NCI-H748 (cell line): ENCODE measurements around the gene ARID3A.
A peak's percentile ranks its signal among the peaks of the same experiment; 100 is the strongest.

Experiments used
- DNase-seq: peaks from one replicate; lab custom pipeline; 2025; ENCODE audit not compliant: unreplicated experiment; lab: John Stamatoyannopoulos, UW

The ARID3A gene

GRCh38 chr19:984165-984967, 58.5 kb downstream of the ARID3A start, which contains the start of gene WDR18:
TSS of gene WDR18 (plus strand) at chr19:984345. CDS start at chr19:984354, 9 bp downstream.
- peak; percentile 90 for DNase-seq

- DNase-seq, result no peak
These were observed 60.2 kb downstream of the ARID3A start for GRCh38 chr19:986083-986482.

- no peak for DNase-seq
These were observed 62.2 kb downstream of the ARID3A start for GRCh38 chr19:988081-988480.

GRCh38 chr19:988510-988909, 62.7 kb downstream of the ARID3A start:
- DNase-seq, result no peak

GRCh38 chr19:989381-990081, 63.7 kb downstream of the ARID3A start:
- no peak for DNase-seq

- no peak for DNase-seq
These were observed 64.3 kb downstream of the ARID3A start for GRCh38 chr19:990119-990571.

- no peak for DNase-seq
These were observed 64.9 kb downstream of the ARID3A start for GRCh38 chr19:990746-991145.

GRCh38 chr19:991174-991931, 65.5 kb downstream of the ARID3A start:
- DNase-seq, result no peak

GRCh38 chr19:991932-992669, 66.3 kb downstream of the ARID3A start:
- no peak for DNase-seq

- DNase-seq, result no peak
These were observed 66.8 kb downstream of the ARID3A start for GRCh38 chr19:992670-993055.

- DNase-seq, result no peak
These were observed 67.6 kb downstream of the ARID3A start for GRCh38 chr19:993361-993830.

GRCh38 chr19:993831-994393, 68.1 kb downstream of the ARID3A start:
- no peak for DNase-seq

GRCh38 chr19:994516-994915, 68.7 kb downstream of the ARID3A start:
- no peak for DNase-seq

- DNase-seq, result no peak
These were observed 69.4 kb downstream of the ARID3A start for GRCh38 chr19:995051-995827.

GRCh38 chr19:996051-996838, 70.4 kb downstream of the ARID3A start:
- peak; percentile 46 for DNase-seq

- DNase-seq, result no peak
These were observed 72.2 kb downstream of the ARID3A start for GRCh38 chr19:998064-998463.

GRCh38 chr19:999379-999719, 73.5 kb downstream of the ARID3A start:
- DNase-seq, result no peak

GRCh38 chr19:1000095-1000494, 74.3 kb downstream of the ARID3A start, which contains the start of gene GRIN3B:
TSS of gene GRIN3B (plus strand) at chr19:1000419. CDS start at chr19:1000438, 19 bp downstream.
- DNase-seq, result peak; percentile 43
